NCI-H1092 (cell line): ENCODE data around the gene PRKCZ.

Source experiments
- DNase-seq: peaks from one replicate; lab custom pipeline; 2025; lab: John Stamatoyannopoulos, UW

The PRKCZ gene

DNA sequence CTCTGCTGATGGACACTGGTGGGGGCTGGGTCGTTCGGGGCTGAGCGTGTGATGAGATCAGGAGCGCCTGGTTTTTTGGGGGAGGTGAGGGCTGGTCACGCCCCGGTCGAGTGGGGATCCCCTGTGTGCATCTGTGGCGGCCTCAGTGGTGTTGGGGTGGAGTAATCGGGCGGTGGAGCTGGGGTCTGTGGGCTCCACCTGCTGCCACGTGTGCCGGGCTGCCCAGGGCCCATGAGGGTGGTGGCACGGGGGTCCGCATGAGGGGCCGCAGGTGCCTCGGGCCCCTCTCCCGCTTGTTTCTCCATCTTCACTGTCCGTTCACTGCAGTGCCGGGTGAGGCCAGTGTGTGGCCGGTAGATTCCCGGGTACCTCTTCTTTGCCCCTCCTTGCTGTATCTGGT, 17.2 kb downstream of the PRKCZ start:
- no peak for DNase-seq

DNA sequence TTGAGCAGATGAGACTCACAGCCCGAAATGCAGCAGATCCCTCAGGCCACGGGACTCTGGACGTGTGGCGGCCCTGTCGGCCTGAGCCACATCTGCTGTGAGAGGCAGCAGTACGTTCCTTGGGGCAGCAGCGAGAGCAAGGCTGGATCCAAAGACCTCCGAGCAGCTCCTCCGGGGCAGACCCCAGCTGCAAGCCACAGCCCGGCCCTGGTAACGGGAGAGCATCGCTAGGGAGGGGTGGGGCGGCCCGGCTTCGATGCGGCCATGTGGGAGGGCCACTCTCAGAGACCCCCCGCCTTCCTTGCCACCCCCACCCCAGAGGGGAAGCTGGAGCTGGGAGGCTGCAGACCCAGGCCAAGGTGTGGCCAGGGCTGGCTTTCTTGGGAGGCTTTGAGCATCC, 17.8 kb downstream of the PRKCZ start:
- DNase-seq = no peak

DNA sequence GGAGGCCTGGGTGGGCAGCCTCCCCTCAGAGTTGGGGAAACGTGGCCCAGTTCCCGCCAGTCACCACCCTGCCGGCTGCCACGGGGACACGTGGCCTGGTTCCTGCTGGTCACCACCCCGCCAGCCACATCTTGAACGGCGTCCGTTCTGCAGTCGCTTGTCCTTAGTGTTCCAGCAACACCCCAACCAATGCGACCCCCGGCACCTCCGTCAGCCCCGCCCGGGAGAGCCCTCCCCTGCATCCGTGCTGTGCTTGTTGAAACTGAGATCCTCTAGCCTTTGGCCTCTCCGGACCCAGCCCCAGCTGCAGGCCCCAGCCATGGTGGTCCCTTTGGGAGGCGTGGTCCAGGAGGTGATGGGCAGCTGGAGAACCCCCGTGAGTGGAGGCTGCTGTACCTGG, 18.7 kb downstream of the PRKCZ start:
- DNase-seq = no peak

DNA sequence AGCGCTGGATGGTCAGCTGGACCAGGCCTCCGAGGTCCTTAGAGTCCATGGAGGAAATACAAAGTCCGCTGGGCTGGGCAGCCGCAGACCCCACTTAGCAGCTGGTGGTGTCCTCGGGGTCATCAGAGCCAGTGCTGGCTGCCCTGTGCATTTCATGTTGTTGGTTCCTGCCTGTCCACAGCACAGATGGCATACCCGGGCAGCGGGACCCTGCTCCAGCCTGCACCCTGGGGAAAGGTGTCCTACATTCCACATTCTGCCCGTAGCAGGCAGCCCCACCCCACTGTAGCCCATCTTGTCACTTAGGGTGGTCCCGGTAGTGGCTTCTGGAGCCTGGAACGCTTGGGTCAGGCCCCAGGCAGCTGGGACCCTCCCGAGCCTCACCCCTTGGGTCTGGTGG, 19.8 kb downstream of the PRKCZ start:
- no peak for DNase-seq

DNA sequence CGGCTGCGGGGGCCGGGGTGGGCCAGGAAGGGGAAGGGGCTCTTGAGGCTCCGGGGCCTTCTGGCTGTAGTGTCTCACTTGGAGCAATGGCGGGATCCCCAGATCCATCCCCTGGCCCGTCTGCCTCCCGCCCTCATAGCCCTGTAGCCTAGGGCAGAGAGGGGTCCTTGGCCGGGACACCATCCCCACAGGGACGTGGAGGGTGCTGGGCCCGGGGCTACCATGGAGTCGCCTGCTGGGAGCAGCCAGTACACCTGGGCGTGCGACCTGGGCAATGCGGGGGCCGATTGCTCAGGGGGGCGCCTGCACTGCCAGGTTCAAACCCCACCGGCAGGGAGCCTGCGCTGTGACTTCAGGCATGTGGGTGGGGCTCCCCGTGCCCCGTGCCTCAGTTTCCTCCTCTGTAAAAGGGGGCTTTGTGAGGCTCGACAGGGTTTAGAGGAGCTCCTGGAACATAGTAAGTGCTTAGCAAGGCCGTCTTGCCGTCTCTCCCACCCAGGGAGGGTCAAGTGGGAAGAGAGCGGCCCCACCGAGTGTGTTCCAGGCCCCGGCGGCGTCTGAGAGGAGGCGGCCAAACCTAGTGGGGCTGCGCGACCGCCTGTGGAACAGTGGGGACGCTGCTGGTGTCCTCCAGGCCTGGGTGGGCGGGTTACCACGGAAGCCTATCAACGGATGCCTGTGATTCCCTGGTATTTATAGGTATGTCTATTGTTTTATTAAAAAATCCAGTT, 20.8 kb downstream of the PRKCZ start:
- DNase-seq = no peak

DNA sequence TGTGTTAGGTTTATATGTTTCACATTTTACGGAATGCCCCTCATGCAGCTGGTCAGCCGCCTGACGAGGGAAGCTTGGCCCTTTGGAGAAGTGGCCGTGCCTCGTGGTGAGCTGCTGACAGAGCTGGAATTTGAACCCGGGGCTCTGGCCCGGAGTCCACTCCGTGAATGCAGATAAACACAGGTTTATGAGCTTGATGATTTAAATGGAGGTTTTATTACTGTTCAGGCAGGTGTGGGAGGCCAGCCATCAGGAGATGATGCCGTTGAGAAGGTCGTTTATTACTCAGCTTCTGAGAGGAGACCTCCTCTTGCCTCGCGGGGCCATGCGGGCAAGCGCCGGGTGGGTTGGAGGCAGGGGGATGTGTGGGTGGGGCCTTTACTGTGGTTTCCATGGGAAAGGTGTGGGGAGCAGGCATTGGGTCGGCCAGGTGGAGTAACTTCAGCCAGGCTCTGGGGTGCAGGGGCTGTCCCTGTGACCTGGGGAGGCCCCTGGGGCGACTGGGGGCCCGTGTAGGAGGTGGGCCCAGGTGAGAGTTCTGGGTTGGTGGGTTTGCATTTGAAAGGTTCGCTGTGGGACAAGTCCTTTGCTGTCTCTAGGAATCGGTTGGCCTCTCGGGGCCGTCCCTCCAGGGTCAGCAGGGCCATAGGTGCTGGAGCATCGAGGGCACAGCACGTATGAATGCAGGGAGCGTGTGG, 22.0 kb downstream of the PRKCZ start:
- DNase-seq = no peak

DNA sequence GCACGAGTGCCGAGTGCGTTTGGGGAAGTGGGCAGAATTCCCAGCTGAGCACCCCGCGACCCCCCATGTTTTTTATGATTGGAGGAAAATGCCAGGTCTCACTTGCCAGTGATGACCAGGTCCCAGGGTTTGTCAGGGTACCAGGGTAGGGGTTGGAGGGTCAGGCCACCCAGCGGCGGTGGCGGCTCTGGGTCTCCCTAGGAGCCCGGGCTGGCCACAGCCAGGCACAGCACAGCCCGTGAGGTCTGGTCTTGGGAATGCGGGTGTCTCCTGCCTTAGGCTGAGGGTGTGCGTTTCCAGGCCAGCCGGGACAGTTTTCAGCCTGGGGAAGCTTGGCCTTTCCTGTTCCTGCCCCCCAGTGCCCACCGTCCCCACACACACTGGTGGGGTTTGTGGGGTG, 22.7 kb downstream of the PRKCZ start:
- no peak for DNase-seq

DNA sequence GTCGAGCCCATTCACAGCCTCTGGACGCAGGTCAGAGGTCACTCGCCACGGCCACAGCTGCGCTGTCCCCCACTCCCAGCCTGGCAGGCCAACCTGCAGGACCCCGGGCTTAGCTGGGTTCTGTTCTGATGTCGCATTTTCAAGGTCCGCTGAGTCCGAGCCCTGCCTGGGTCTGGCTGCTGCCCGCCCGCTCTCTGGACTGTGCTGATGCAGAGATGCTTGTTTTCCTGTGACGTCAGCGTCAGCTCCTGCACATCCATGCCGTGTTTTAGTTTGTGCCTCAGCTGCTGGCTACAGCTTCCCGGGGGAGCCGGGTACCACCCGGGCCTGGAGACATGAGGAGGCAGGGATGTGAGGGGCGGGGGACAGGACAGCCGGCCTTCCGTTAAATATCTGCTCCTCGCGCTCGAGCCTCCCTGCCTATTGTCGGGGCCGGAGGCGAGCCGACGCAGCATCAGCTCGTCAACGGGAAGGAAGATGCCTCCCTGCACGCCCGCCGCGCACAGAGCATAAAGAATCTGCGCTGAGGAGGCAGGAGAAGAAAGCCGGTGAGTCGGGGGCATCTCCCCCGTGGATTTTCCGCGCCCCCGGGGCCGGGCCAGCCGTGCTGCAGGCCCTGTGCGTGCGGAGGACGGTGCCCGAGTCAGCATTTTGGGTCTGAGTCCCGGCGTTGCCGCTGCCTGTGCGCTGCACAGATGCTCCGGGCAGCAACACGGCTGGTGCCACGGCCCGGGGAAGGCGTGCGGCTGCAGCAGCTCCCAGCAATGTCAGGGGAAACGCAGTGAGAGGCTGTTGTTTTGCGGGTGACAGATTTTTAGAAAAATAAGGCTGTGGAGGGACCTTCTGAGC, 23.4 kb downstream of the PRKCZ start:
- no peak for DNase-seq

DNA sequence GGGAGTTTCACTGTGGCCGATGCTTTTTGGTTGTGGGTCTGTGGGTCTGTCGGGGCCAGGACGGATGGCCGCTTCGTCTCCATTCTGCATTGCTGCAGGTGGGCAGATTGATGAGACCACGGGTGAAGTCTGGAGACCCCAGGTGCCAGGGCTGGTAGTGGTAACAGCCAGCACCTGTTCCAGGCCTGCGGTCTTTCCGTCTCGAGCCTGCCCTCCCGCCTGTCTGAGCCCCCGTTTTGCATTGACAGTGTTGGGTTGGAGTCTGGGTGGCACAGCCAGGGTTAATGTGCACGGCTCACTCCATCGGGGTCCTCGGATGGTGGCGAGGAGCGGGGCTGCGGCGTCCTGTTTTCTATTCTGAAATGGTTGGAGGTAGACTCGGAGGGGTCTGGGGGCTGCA, 24.2 kb downstream of the PRKCZ start:
- no peak for DNase-seq

DNA sequence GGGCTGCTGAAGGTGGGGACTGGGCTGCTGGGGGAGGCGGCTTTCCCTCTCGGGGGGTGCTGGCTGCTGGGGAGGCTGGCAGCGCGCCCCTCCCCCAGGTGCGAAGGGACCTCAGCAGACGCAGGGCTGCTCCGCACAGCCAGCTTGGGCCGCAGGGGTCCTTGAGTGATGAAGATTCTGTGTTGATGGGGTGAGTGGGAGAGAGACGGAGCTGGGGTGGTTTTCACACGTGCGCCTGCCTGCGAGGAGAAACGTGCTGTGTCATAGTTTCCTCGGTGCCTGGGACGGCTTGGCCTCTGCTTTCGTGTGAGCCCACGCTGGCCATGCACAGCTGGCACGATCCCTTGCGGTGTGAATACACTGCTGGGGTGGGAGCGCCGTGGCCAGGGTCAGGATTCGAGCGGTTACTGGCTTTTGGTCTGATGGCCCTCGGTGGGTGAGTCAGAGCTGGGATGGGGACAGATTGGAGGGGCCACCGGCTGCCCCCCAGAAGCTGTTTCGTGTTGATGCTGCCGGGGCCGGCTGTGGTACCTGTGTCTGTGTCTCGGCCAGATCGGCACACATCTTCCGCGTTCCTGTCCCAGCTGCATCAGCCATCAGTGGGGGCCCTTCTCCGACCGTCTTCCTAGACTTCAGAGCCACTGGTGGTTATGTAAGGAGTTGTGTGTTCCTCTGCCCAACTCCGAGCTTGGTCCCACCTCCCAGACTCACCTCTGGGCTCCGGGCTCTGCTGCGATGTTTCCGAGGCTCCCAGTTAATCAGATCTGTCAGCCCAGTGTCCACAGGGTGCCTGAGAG, 24.9 kb downstream of the PRKCZ start:
- DNase-seq = no peak

DNA sequence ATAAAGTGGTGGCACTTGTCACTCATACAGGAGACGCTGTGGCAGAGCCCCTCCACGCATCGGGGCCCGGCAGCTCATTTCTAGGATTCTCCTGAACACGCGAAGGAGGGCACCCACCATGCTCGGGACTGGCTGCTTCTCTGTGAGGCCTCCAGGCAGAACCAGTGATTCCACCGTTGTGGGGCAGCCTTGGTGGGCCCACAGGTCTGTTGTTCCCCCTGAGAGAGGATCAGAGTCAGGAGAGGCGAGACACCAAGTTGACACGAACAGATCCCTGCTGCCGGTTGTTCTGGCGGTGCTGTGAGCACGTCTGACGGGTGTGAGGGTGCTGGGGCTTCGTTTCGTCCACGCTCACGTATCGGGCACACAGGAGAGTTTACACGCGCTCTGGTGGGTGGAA, 26.6 kb downstream of the PRKCZ start:
- DNase-seq = no peak

DNA sequence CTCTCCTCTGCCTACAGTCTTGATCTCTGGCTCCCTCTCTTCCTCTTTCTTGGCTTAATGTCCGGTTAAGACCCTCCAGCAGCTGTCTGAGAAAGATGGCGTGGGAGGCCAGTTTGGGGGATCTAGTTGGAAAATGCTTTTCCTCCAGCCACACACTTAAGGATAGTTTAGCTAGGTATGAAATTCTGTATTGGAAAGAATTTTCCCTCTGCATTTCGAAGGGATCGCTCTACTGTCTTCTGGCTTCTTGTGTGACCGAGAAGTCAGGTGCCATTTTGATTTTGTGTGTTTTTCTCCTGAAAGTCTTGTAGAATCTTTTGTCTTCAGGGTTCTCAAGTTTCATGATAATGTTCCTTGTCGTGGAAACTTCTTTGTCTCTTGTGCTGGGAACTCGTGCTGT, 28.0 kb downstream of the PRKCZ start:
- DNase-seq = no peak

DNA sequence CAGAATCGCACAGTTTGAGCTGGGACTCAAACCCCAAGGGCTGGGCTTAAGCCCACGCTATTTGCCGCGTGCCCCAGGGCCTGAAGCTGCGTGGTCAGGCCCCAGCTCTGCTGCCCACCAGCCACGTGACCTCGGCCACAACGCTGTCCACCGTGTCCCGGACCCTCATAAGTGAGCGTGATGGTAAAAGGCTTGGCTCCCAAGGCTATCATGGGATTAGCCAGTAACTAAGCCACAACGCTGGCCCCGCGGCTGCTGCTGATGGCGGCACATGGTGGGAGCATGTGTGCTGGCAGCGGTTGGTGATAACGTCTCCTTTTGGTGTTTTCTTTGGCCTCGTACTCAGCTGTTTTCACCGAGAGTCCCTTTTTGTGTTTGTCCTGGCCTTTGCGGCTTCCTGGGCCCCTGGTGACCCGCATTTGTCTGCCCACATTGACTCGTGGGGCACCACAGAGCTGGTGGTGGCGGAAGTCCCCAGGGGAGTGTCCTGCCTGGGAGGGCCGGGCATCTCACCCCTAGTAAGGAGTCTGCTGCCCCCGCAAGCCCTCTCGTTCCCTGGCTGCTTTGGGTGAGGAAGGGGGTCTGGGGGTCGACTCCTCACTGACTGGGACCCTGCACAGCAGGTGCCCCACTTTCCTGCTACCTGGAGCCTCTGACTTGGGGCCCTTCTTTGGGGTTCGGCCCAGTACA, 29.3 kb downstream of the PRKCZ start:
- DNase-seq = no peak

DNA sequence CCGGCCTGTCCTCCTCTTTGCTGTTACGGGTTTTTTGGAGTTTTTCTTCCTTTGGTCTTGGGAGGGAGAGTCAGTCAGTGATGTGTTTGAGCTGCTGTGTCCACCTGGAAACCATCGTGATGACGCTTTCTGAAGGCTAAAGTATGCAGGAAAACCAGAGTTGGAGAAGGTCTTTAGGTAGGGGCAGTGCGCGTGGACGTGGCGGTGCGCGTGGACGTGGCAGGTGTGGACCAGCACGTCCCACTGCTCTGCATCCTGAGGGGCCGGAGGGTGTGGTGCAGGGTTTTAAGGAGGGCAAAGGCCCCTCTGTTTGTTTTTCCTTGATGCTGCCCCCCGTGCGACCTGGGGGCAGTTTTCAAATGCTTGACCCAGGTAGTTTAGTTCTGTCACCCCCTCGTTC, 29.9 kb downstream of the PRKCZ start:
- DNase-seq = no peak

DNA sequence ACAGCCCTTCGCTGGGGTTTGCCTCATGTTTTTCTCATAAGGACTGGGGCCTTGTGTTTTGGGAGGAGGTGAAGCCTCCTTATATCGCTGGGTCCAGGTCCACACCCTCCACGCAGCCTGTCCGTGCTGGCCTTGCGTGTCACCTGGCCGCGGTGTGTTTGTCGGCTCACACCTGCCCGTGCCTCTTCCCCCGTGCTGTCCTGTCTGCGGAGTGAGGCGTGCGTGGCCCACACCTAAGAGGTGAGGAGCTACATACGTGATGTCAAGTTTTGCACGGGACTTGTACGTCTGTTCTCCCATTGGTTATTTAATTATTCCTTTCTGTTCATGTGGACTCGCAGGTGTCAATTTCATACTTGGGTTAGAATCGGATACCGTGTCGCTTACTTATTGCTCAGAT, 30.7 kb downstream of the PRKCZ start:
- no peak for DNase-seq

DNA sequence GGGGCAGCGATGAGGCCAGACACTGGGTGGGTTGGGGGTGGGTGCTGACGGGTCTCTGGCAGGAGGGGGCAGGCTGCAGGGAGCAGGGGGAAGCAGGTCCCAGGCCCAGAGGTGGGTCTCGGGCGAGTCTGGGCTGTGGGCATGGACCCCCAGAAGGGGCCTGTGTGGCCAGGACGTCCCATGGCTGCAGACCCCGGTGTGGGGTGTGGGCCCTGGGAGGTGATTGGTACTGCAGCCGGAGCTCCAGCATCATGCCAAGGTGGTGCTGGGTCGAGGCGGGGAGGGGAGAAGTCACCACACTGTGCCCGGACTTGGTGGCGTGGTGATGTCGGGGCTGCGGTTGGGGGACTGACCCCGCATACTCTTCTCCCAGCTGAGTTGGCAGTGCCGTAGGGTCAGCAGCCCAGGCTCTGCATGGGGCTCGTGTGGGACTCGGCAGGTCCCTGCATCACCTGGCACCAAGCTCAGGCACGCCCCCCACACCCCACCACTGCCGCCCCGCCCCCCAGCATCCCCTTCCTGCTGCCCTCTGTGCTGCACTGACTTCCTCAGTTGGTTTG, 31.2 kb downstream of the PRKCZ start:
- DNase-seq = no peak

DNA sequence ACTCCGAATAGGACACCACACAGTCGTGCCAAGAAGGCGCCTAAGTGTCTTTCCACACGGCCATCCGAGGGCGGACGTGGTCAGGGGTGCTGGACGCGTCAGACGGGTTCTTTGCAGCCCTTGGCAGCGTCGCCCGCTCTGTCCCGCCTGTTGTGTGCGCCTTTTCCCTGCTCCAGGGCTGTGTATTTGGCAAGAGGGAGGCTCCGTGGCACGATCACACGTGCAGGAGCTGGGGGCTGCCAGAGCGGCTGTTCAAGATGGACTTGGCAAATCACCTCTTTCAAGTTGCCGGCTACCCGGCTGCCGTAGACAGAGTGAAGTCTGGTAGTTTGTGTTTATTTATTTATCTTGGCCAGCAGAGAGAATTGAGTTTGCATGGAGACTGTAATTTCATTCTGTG, 31.9 kb downstream of the PRKCZ start:
- no peak for DNase-seq

DNA sequence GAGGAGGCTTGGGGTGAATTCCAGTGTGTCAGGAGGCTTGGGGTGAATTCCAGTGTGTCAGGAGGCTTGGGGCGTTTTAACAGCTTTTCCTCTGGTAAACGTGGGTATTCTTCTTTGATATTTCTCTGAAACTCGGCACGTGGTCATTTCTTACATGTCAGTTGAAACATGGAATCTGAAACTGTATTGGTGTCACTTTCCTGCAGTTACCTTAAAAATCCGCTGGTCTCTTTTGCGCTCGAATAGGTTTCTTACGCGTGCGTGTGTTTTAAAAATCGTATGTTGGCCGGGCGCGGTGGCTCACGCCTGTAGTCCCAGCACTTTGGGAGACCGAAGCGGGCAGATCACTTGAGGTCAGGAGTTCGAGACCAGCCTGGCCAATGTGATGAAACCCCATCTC, 33.5 kb downstream of the PRKCZ start:
- no peak for DNase-seq

DNA sequence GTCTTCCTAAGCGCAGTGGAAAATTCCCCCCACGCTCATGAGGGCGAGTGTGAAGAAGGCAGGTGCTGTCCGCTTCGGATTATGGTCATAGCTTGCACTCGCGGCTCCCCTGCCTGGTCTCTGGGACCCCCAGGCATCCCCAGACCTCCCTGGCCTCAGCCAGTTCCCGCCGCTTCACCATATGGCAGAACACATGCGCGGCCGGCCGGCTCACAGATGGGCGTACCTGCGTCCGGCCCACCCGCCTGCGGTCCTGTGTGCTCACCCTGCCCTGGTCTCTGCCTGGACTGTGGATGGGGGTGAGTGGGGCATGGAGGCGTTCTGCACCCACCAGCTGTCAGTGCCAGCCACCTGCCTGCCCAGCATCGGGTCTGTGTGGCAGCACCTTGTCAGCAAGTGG, 34.1 kb downstream of the PRKCZ start:
- no peak for DNase-seq

DNA sequence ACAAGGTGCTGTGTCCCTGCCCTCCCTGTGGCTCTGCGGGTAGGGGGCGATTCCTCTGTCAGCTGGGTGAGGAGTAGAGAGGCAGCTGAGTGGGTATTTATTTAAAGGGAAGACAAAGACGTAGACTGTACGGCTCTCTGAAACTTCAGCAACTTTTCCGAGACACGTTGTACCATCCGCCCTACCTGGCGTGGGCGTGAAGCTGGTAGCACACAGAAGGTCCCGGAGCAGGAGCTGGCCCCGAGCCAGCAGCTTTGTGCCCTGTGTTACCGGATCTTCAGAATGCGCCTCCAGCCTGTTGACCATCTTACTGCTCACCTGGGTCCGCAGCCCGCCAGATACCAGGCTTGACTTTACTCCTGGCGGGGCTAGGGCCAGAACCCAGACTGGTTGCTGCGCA, 34.9 kb downstream of the PRKCZ start:
- no peak for DNase-seq

DNA sequence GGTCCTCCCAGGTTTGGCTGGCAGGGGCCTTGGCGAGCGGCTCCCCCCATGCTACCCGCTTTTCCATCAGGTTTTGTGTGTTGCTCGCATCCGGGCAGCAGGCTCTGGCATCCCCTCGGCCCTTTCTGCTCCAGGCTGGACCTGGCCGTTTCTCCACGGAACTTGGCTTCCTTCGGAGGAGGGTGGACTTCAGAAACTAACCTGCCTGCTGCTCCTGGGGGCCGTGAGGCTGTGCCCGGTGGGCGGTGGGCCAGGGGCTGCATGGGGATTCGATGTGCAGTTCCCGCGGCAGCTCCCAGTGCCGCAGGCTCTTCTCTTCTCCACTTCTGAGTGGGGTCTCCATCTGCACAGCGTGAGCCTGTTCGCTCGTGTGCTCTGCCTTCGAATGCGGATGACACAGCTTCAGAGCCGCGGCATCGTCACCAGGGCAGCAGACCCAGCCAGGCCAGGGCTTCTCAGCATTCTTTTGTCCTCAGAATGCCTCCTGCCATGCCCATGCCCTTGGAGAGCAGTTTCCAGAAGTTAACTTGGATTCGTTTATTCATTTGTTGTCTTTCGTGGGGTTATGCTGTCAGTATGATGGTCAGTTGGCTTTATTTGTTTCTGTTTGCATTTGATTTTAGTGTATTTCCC, 36.4 kb downstream of the PRKCZ start:
- no peak for DNase-seq
